Thymus (tissue), 11 donors: Measurements from ENCODE around the gene TYW1B. TPM values are rescaled to one million over a fixed set of nuclear protein-coding genes. Genes with fewer than 3 reads are reported as not detected.
"Not testable (repeated sequence)": the region's sequence is repeated elsewhere in the genome, so short reads cannot be mapped to it uniquely, and the experiment has no call there.

Experiments
- DNase-seq, 9 donors: peaks; one replicate each; pipeline ENCODE4 v3.0.0-alpha.2; 2013; ENCODE audit warnings: low spot score in 9 of 9, low read depth in 6 of 9, missing footprints in 1 of 9
- H3K27ac ChIP-seq, 2 donors: one replicate each; pipeline ENCODE4 v1.5.1; 2013; ENCODE audit warnings: control low read depth in 1 of 2, low read depth in 1 of 2, low read length in 1 of 2, mild to moderate bottlenecking in 1 of 2, moderate library complexity in 1 of 2
- H3K27me3 ChIP-seq, 2 donors: one replicate each; pipeline ENCODE4 v1.5.1; 2013; ENCODE audit warnings: low read length in 1 of 2; ENCODE audit not compliant: control insufficient read depth in 2 of 2, insufficient read depth in 1 of 2
- H3K36me3 ChIP-seq, 2 donors: one replicate each; pipeline ENCODE4 v1.5.1; 2013; ENCODE audit warnings: low read length in 1 of 2, mild to moderate bottlenecking in 1 of 2, moderate library complexity in 1 of 2; ENCODE audit not compliant: control insufficient read depth in 2 of 2, insufficient read depth in 2 of 2
- H3K4me1 ChIP-seq, 2 donors: one replicate each; pipeline ENCODE4 v1.5.1; 2013; ENCODE audit warnings: low read length in 2 of 2; ENCODE audit not compliant: control insufficient read depth in 2 of 2, insufficient read depth in 2 of 2
- H3K4me3 ChIP-seq, 2 donors: one replicate each; pipeline ENCODE4 v1.5.1; 2013; ENCODE audit warnings: low read length in 2 of 2, control low read depth in 1 of 2, mild to moderate bottlenecking in 1 of 2
- H3K9me3 ChIP-seq, 2 donors: one replicate each; pipeline ENCODE4 v1.5.1; 2013; ENCODE audit warnings: low read length in 1 of 2, mild to moderate bottlenecking in 1 of 2; ENCODE audit not compliant: control insufficient read depth in 2 of 2, insufficient read depth in 1 of 2
- WGBS: extraction: QIAGEN DNeasy Blood & Tissue Kit; methylation state at CpG from one replicate; pipeline ENCODE4 v1.1.7; 2013; 5-methylcytosine and 5-hydroxymethylcytosine counted together
- polyA plus RNA-seq: library from polyadenylated mRNA; stranded (reverse); fragments of 200-250 nt; gene quantifications from one replicate; pipeline ENCODE4 v1.2.3, GENCODE V29; 2013
- total RNA-seq: library from RNA; stranded (reverse); fragments of 120-200 nt; gene quantifications from one replicate; pipeline ENCODE4 v1.2.4, GENCODE V29; 2013
- donor health status: healthy.

Gene TYW1B
- total and polyA plus RNA-seq, 2 donors, result 3.0 to 9.7 TPM

DNA sequence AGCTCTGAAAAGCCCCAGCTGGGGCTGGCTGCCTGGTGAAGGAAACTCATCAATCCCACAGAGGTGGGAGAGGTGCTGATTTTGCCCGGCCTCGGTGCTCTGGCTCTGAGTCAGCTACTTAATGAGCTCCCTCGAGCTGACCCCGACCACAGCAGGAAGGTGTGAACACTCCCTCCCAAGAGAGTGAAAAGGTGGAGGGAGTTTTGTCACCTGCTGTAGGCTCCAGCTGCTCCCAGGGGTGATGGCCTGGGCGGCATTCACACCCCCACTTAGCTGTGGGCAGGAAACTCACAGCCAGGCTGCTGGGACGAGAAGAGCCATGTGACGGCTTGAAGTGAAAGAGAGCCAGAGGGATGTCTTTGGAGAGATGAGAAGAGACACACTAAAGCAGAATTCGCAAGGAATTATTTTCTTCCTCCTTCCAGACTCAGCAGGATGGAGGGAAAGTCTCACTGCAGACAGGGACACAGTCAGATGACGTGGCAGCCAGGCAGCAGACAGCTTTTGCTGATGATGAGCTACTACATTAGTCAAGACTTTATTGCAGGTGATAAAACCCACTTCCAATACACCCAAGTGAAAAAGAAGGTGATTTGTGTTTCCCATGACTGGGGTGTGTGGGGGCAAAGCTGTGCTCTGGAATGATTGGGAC lies 281.3 kb downstream of the TYW1B start:
- not testable (repeated sequence) for H3K4me3 ChIP-seq, H3K9me3 ChIP-seq, H3K4me1 ChIP-seq, H3K27me3 ChIP-seq, DNase-seq, H3K36me3 ChIP-seq, H3K27ac ChIP-seq
- WGBS, result 38% methylated on average over 9 of the region's 9 CpGs

DNA sequence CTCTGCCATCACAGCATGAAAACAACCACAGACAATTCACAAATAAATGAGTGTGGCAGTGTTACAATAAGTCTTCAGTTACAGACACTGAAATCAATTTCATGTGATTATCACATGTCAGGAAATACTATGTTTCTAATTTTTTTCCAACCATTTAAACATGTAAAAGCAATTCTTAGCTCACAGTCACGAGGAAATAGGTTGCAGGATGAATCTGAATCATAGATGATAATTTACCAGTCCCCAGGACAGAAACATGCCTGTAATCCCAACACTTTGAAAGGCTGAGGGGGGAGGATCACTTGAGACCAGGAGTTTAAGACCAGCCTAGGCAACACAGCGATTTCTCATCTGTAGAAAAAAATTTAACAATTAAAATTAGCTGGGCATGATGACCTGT lies 283.5 kb downstream of the TYW1B start:
- WGBS, result 82% methylated on average over 2 of the region's 2 CpGs
- H3K4me3 ChIP-seq, H3K27me3 ChIP-seq, H3K36me3 ChIP-seq, H3K9me3 ChIP-seq, H3K27ac ChIP-seq, DNase-seq, H3K4me1 ChIP-seq: not testable (repeated sequence)

DNA sequence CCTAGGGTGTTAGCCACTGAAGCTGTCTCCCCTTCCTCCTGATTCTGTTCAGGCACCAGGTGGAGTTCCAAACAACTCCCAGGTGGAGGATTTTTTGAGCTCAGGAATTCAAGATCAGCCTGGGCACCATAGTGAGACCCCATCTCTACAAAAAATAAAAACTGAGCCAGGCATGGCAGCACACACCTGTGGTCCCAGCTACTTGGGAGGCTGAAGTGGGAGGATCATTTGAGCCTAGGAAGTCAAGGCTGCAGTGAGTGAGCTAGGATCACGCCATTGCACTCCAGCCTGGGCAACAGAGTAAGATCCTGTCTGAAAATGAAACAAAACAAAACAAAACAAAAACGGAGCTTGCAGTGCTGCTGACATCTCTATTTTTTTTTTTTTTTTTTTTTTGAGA lies 287.1 kb downstream of the TYW1B start:
- Histone ChIP-seq H3K4me3 (no peak overlapping the region), H3K36me3 (no peaks in the 10 kb centered on the region), H3K4me1 (no peaks in the 10 kb centered on the region), H3K9me3 (no peaks in the 10 kb centered on the region), H3K27ac (no peak overlapping the region), H3K27me3 (no peaks in the 10 kb centered on the region)
- DNase-seq, result no peak
- 97% methylated on average over 2 of the region's 2 CpGs for WGBS

DNA sequence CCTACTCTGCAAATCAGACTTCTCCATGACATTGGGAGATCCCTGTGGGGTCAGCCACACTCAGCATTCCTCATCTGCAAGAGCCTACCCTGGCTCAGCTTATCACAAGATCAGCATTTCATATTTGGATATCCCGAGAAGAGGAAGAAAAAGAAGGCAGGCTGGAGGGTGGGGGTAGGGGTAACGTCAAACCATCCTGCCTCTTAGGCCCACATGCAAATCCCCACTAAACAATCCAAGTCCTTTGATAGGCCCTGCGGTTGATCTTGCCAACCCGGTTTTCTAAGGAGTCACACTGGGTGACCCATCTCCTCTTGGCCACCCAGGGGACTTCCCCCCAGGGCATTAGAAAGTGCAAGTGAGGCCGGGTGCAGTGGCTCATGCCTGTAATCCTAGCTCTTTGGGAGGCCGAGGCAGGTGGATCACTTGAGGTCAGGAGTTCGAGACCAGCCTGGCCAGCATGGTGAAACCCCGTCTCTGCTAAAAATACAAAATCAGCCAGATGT lies 287.8 kb downstream of the TYW1B start:
- Histone ChIP-seq H3K27ac (no peak overlapping the region), H3K9me3 (no peaks in the 10 kb centered on the region), H3K4me1 (no peaks in the 10 kb centered on the region), H3K4me3 (no peak overlapping the region), H3K27me3 (no peaks in the 10 kb centered on the region), H3K36me3 (no peaks in the 10 kb centered on the region)
- DNase-seq, result no peak
- WGBS, result 93% methylated on average over 8 of the region's 8 CpGs

DNA sequence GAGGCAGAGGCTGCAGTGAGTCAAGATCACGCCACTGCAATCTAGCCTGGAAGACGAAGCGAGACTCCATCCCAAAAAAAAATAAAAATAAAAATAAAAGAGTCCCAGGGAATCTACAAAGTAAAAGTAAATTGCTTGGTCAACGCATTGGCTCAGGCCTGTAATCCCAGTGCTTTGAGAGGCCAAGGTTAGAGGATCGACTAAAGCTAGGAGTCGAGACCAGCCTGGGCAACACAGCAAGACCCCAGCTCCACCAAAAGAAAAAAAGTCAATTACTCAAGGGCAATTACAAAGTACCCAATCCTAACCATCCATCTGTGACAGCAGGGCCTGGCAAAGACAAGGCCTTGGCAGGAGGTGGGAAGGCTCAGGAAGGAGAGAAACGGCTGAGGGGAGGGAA lies 288.3 kb downstream of the TYW1B start:
- Histone ChIP-seq H3K27me3 (no peaks in the 10 kb centered on the region), H3K4me1 (no peaks in the 10 kb centered on the region), H3K27ac (no peak overlapping the region), H3K36me3 (no peaks in the 10 kb centered on the region), H3K9me3 (no peaks in the 10 kb centered on the region), H3K4me3 (no peak overlapping the region)
- WGBS, result 96% methylated on average over 7 of the region's 7 CpGs
- no peak for DNase-seq

DNA sequence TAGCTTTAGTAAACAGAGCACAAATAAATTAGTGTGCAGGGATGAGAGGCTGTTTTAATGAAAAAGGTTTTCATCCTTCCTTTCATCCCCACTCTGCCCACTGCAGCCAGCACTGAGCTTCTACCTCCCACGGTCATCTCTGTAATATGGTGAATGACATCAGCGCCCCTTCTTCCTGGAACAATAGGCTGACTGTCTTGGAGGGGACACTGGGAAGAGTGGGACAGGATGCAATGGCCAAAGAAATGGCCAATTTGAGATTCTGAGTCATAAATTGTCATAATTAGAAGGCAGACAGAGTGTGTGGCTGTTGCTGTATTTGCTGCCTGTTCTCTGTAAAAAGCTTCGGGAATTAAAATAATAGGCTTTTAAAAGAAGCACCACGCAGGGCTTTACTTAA lies 289.1 kb downstream of the TYW1B start:
- H3K9me3 ChIP-seq, result no peaks in the 10 kb centered on the region

DNA sequence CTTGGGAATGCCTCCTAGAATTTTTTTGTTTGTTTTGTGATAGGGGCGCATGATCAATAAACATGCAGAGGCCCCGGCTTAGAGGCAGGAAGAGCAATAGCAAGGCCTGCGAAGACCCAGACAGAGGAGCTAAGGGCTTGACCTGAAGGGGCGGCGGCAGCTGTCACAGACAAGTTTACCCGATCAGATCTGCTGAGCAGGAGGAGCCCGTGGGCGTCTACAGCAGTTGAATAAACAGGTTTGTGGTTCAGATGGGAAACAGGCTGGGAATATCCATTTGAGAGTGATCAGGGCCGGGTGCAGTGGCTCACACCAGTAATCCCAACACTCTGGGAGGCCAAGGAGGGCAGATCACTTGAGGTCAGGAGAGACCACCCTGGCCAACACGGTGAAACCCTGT lies 289.9 kb downstream of the TYW1B start:
- H3K9me3 ChIP-seq, result no peaks in the 10 kb centered on the region
- no peak for DNase-seq
- H3K4me1 ChIP-seq, result no peaks in the 10 kb centered on the region
- 96% methylated on average over 10 of the region's 10 CpGs for WGBS
- no peak overlapping the region for H3K27ac ChIP-seq
- H3K27me3 ChIP-seq, result no peaks in the 10 kb centered on the region
- no peaks in the 10 kb centered on the region for H3K36me3 ChIP-seq
- H3K4me3 ChIP-seq, result no peak overlapping the region

More for the DNA sequence above, 289.1 kb downstream of the TYW1B start:
- H3K27ac ChIP-seq, result no peak overlapping the region
- H3K36me3 ChIP-seq, result no peaks in the 10 kb centered on the region
- H3K4me3 ChIP-seq, result no peak overlapping the region
- no peak for DNase-seq
- H3K27me3 ChIP-seq, result no peaks in the 10 kb centered on the region
- H3K4me1 ChIP-seq, result no peaks in the 10 kb centered on the region
- 99% methylated on average over 4 of the region's 4 CpGs for whole genome bisulfite sequencing

DNA sequence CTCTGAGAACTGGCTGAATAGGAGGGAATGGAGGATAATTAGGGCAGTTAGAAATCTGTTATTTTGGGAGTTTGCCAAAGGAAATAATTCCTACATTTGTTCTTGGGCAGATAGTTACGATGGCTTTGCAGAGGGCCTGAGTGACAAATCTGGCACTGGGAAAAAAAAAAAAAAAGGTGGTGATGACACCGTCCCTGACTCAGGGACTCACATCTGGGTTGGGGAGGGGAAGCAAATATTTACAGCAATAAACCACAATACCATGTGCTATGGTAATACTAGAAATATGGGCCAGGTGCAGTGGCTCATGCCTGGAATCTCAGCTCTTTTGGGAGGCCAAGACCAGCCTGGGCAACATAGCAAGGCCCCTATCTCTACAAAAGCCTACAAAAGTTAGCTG lies 292.0 kb downstream of the TYW1B start:
- not testable (repeated sequence) for H3K27me3 ChIP-seq, H3K4me1 ChIP-seq, H3K4me3 ChIP-seq, DNase-seq, H3K9me3 ChIP-seq, H3K27ac ChIP-seq, H3K36me3 ChIP-seq
- 58% methylated on average over 2 of the region's 2 CpGs for WGBS

DNA sequence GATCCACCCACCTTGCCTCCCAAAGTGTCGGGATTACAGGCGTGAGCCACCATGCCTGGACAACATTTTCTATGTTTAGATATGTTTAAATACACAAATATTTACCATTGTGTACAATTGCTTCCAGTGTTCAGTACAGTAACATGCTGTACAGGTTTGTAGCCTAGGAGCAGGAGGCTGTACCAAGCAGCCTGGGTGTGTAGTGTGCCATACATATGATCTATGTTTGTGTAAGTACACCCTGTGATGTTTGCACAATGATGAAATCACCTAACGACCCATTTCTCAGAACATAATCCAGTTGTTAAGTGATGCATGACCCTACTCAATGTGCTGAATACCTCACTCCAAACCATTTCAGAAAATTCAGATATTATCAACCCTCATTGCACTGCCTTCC lies 297.0 kb downstream of the TYW1B start:
- 98% methylated on average over 2 of the region's 3 CpGs for WGBS
- H3K27me3 ChIP-seq, H3K36me3 ChIP-seq: not testable (repeated sequence)

More for the DNA sequence above, 297.0 kb downstream of the TYW1B start:
- H3K27ac ChIP-seq, H3K9me3 ChIP-seq, H3K4me3 ChIP-seq, DNase-seq, H3K4me1 ChIP-seq: not testable (repeated sequence)
